ENCODE measurements around the gene CDH23. TPM values are rescaled to one million over a fixed set of nuclear protein-coding genes. Genes with fewer than 3 reads are reported as not detected.

Gene CDH23
- total and polyA plus RNA-seq, 9 of the 15 experiments (the other 6 are each of a cell fraction or from before 2014, with no cell fraction given) = 0.18 to 1.2 (median 0.47) TPM

DNA sequence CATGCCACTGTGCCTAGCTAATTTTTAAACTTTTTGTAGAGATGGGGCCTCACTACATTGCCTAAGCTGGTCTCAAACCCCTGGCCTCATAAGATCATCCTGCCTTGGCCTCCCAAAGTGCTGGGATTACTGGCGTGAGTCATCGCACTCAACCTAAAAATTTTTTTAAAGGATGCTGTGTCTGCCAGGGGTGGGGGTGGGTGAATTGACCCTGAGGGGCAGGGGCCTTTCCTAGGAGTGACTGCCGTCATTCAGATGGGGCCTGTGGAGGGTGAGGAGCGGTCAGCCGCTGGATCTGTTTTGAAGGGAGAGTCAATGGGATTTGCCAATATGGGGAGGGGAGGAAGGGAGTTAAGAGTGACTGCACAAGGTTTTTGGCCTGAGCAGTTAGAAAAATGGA is 233.4 kb downstream of the CDH23 start (continued):
- TF ChIP-seq ZNF384 (IDR thresholded peaks at IDR 0.05; ENCODE audit: low read depth, low read length) = peak; percentile 37; the same call in 1 of the 2 replicates
- no peak for TF ChIP-seq ELF2 (CRISPR knock-in tag; IDR thresholded peaks at IDR 0.05)
- TF ChIP-seq KAT8 (IDR thresholded peaks at IDR 0.05; ENCODE audit: low read depth) = no peak
- TF ChIP-seq ARID1B (IDR thresholded peaks at IDR 0.05) = 0 out of 2 replicates have a peak, but pooled peaks have one; percentile 19
- TF ChIP-seq, protein P1, sequence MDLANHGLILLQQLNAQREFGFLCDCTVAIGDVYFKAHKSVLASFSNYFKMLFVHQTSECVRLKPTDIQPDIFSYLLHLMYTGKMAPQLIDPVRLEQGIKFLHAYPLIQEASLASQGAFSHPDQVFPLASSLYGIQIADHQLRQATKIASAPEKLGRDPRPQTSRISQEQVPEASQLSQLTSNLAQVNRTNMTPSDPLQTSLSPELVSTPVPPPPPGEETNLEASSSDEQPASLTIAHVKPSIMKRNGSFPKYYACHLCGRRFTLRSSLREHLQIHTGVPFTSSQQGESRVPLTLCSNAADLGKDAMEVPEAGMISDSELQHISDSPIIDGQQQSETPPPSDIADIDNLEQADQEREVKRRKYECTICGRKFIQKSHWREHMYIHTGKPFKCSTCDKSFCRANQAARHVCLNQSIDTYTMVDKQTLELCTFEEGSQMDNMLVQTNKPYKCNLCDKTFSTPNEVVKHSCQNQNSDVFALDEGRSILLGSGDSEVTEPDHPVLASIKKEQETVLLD (IDR thresholded peaks at IDR 0.05) = no peak; the same call in 1 of the 2 replicates
- TF ChIP-seq MCM3 (IDR thresholded peaks at IDR 0.05) = no peak
- TF ChIP-seq, protein P2, sequence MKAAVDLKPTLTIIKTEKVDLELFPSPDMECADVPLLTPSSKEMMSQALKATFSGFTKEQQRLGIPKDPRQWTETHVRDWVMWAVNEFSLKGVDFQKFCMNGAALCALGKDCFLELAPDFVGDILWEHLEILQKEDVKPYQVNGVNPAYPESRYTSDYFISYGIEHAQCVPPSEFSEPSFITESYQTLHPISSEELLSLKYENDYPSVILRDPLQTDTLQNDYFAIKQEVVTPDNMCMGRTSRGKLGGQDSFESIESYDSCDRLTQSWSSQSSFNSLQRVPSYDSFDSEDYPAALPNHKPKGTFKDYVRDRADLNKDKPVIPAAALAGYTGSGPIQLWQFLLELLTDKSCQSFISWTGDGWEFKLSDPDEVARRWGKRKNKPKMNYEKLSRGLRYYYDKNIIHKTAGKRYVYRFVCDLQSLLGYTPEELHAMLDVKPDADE (conservative IDR thresholded peaks at IDR 0.05; ENCODE audit: control insufficient read depth, low read depth, low read length) = no peak
- TF ChIP-seq MEIS2 (IDR thresholded peaks at IDR 0.05; ENCODE audit: partially characterized antibody) = no peak
- TF ChIP-seq TRIM28 (IDR thresholded peaks at IDR 0.05) = no peak
- no peak for TF ChIP-seq RUNX1 (IDR thresholded peaks at IDR 0.05; ENCODE audit: low read depth)
- no peak for TF ChIP-seq CBFA2T2 (conservative IDR thresholded peaks at IDR 0.05)
- TF ChIP-seq ZNF696 (CRISPR knock-in tag; conservative IDR thresholded peaks at IDR 0.05) = no peak
- no peak for TF ChIP-seq CBX2 (IDR thresholded peaks at IDR 0.05; ENCODE audit: insufficient read depth, low read length, poor library complexity, severe bottlenecking)
- TF ChIP-seq SP2 (IDR thresholded peaks at IDR 0.05; ENCODE audit: extremely low read depth, low read depth, low read length, poor library complexity, severe bottlenecking) = no peak
- no peak for TF ChIP-seq TEAD1 (CRISPR knock-in tag; IDR thresholded peaks at IDR 0.05)
- peak; percentile 49; the same call in 1 of the 2 replicates for TF ChIP-seq FOSL1 (tag; conservative IDR thresholded peaks at IDR 0.05)
- TF ChIP-seq RCOR1 (IDR thresholded peaks at IDR 0.05; ENCODE audit: borderline replicate concordance in 1 of 2, low read depth in 2 of 2, low read length in 2 of 2) = no peak
- TF ChIP-seq, protein P3, sequence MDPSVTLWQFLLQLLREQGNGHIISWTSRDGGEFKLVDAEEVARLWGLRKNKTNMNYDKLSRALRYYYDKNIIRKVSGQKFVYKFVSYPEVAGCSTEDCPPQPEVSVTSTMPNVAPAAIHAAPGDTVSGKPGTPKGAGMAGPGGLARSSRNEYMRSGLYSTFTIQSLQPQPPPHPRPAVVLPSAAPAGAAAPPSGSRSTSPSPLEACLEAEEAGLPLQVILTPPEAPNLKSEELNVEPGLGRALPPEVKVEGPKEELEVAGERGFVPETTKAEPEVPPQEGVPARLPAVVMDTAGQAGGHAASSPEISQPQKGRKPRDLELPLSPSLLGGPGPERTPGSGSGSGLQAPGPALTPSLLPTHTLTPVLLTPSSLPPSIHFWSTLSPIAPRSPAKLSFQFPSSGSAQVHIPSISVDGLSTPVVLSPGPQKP (CRISPR knock-in tag; IDR thresholded peaks at IDR 0.05) = no peak
- TF ChIP-seq CHCHD3 (CRISPR knock-in tag; IDR thresholded peaks at IDR 0.05) = no peak
- no peak for TF ChIP-seq CCAR2 (IDR thresholded peaks at IDR 0.05; ENCODE audit: low read depth, low read length)
- no peak for TF ChIP-seq HIVEP1 (CRISPR knock-in tag; IDR thresholded peaks at IDR 0.05)
- TF ChIP-seq TCFL5 (CRISPR knock-in tag; conservative IDR thresholded peaks at IDR 0.05) = no peak
- no peak for TF ChIP-seq SRF (CRISPR knock-in tag; IDR thresholded peaks at IDR 0.05)
- peak; percentile 27; the same call in 1 of the 2 replicates for TF ChIP-seq ZBTB7A (IDR thresholded peaks at IDR 0.05; ENCODE audit: borderline replicate concordance, control insufficient read depth, low read depth, low read length)
- TF ChIP-seq DIDO1 (tag; IDR thresholded peaks at IDR 0.05; ENCODE audit: low read depth) = no peak
- TF ChIP-seq PURB (CRISPR knock-in tag; IDR thresholded peaks at IDR 0.05; ENCODE audit: low read depth) = no peak
- no peak for TF ChIP-seq ZNF668 (CRISPR knock-in tag; IDR thresholded peaks at IDR 0.05)
- no peak for TF ChIP-seq MTF1 (CRISPR knock-in tag; IDR thresholded peaks at IDR 0.05; ENCODE audit: borderline replicate concordance)
- TF ChIP-seq RFX7 (CRISPR knock-in tag; IDR thresholded peaks at IDR 0.05) = no peak
